Heart left ventricle (tissue), 13 donors: Measurements from ENCODE around the gene CACNA1C.

Experiments
- CTCF ChIP-seq, 12 donors: fragments of 200-600 bp; sonication (generic) in 4 of 12; IDR thresholded peaks; one replicate each; pipeline versions ENCODE4 v1.5.0 to v1.8.0; 2018 to 2022; ENCODE audit warnings: antibody characterized with exemption in 12 of 12, mild to moderate bottlenecking in 5 of 12
- POLR2A ChIP-seq, 2 donors: fragments of 450-650 bp; IDR thresholded peaks; one replicate each; pipeline ENCODE4 v1.6.1; 2017; ENCODE audit warnings: antibody characterized with exemption in 2 of 2, mild to moderate bottlenecking in 2 of 2, moderate library complexity in 2 of 2
- donor health status: ischemic (EF 13 %, LVEDD 7.1; RV severe dilation, severe dysfunction).
- donor health status: DM: no; HTN: yes; CAD: no.
- donor health status: DM: no; HTN: no; CAD: no.
- donor health status: ischemic (EF 25% LVEDD 6.9; RV normal size, moderate dysfunction).
- donor health status: ischemic (EF 25% LVEDD 5.7; RV mildly dilated, moderate dysfunction).
- donor health status: ischemic (EF 35%, LVEDD 5.7; RV mildly dilated, moderate dysfunction).
- donor health status: nonischemic (EF 11% LVEDD 7.7; RV severe dilation, severe dysfunction).
- donor health status: DM: yes; HTN: yes; CAD: no.
- donor health status: PGD.
- donor health status: ischemic (EF 29% LVEDD 5.4; RV normal size, mild dysfunction).
- donor health status: nonischemic (EF 23%, LVEDD 6.1; RV moderate dilation, normal function).

DNA sequence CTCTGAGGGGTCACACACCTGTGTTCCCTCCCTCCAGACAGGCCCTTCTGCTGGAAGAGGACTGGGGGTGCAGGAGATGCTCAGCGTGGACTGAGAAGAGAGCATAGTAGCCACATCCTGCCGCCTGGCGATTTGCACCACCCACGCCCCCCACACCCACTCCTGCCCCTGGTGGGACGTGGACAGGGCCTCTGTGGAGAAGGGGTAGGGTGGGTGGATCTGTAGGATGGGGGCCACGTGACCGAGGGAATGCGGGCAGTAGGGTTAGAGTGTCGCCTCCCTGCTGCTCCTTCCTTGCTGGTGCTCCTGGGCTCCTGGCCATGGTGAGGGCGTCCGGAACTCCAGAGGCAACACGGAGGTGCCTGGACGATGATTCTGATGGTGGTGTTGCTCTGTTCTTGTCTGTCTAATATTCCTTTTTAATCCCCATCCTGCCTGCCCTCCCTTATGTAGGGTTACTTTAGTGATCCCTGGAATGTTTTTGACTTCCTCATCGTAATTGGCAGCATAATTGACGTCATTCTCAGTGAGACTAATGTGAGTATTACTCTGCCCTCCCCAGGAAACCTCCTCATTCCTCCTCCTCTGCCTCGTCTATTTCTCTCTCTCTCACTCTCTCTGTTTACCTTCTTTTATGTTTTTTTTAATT, 580.5 kb downstream of the CACNA1C start:
- TF ChIP-seq CTCF (IDR thresholded peaks at IDR 0.05) (no peak), POLR2A (IDR thresholded peaks at IDR 0.05) (no peak)
